ENCODE measurements around the gene MYCBPAP.
"Not testable (repeated sequence)": the region's sequence is repeated elsewhere in the genome, so short reads cannot be mapped to it uniquely, and the experiment has no call there.

MYCBPAP gene

DNA sequence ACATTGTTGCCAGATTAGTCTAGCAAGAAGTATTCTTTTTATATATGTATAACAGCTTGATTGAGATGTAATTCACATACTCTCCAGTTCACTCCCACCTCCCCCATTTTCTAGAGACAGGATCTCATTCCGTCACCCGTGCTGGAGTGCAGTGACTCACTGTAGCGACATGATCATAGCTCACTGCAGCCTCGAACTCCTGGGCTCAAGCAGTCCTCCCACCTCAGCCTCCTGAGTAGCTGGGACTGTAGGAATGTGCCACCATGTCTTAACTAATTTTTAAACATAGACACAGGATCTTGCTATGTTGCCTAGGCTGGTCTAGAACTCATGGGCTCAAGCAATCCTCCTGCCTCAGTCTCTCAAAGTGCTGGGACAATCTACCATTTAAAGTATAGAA, 32.9 kb upstream of the MYCBPAP start:
- no peaks in the 10 kb centered on the region for H3K9me3 ChIP-seq (ENCODE audit: control insufficient read depth, low read length)
- no peak overlapping the region for H3K9ac ChIP-seq (ENCODE audit: low read length)
- no peaks in the 10 kb centered on the region for H3K27me3 ChIP-seq (ENCODE audit: control insufficient read depth, insufficient read depth, low read length)
- no peaks in the 10 kb centered on the region for H3K36me3 ChIP-seq (ENCODE audit: control insufficient read depth, insufficient read depth, low read length)
- no peak overlapping the region for H3K4me3 ChIP-seq (ENCODE audit: low read length)
- H3K4me1 ChIP-seq (ENCODE audit: control insufficient read depth, insufficient read depth, low read length), result peaks cover 33% of the 10 kb centered on the region

DNA sequence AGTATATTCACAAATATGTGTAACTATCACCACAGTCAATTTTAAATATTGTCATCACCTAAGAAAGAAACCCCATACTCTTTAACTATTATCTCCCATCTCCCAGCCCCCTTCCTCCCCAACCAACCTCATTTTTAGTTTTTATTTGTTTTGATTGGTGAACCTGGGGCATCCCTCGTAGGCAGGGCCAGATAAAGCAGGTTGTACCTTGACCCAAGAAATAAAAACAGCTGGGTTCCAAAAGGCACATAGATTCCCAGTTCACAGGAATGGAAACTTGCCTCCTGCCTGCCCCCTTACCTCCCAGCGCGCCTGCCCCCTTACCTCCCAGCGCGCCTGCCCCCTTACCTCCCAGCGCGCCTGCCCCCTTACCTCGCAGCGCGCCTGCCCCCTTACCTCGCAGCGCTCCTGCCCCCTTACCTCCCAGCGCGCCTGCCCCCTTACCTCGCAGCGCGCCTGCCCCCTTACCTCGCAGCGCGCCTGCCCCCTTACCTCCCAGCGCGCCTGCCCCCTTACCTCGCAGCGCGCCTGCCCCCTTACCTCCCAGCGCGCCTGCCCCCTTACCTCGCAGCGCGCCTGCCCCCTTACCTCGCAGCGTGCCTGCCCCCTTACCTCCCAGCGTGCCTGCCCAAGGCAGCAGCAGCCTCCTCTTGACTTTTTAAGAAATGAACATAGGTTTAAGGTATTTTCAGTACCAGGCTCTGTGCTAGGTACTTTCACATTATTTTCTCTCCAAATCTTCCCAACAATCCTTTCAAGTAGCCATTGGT, 32.3 kb upstream of the MYCBPAP start:
- not testable (repeated sequence) for H3K36me3 ChIP-seq (ENCODE audit: control insufficient read depth, insufficient read depth, low read length); H3K4me3 ChIP-seq (ENCODE audit: low read length); H3K27me3 ChIP-seq (ENCODE audit: control insufficient read depth, insufficient read depth, low read length); H3K9me3 ChIP-seq (ENCODE audit: control insufficient read depth, low read length)
- peaks cover 33% of the 10 kb centered on the region for H3K4me1 ChIP-seq (ENCODE audit: control insufficient read depth, insufficient read depth, low read length)
- peak overlapping the region; percentile 44 for H3K9ac ChIP-seq (ENCODE audit: low read length)

DNA sequence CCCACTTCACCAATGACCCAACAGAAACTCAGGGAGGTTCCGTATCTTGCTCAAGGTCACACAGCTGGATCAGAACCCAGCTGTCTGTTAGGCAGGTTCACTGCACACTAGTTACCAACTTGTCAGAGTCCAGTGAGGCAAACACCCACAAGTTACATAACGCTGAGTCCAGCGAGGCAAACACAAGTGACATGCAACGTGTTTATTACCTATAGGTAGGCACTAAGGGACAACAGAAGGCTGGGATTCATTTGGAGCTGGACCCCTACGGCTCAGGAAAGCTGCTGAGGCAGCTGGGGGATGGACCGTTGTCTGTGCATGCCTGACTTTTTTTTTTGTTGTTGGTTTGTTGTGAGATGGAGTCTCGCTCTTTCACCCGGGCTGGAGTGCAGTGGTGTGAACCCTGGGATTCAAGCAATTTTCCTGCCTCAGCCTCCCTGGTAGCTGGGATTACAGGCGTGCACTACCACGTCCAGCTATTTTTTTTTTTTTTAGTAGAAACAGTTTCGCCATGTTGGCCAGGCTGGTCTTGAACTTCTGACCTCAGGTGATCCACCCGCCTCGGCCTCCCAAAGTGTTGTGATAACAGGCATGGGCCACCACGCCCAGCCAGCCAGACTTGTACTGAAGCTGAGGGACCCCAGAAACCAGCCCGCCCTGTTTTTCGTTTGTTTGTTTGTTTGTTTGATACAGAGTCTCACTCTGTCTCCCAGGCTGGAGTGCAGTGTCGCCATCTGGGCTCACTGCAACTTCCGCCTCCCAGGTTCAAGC, 31.5 kb upstream of the MYCBPAP start:
- H3K27me3 ChIP-seq (ENCODE audit: control insufficient read depth, insufficient read depth, low read length), result no peaks in the 10 kb centered on the region
- peaks cover 33% of the 10 kb centered on the region for H3K4me1 ChIP-seq (ENCODE audit: control insufficient read depth, insufficient read depth, low read length)
- H3K9me3 ChIP-seq (ENCODE audit: control insufficient read depth, low read length), result no peaks in the 10 kb centered on the region
- no peaks in the 10 kb centered on the region for H3K36me3 ChIP-seq (ENCODE audit: control insufficient read depth, insufficient read depth, low read length)
- peak overlapping the region; percentile 44 for H3K9ac ChIP-seq (ENCODE audit: low read length)
- H3K4me3 ChIP-seq (ENCODE audit: low read length), result no peak overlapping the region

DNA sequence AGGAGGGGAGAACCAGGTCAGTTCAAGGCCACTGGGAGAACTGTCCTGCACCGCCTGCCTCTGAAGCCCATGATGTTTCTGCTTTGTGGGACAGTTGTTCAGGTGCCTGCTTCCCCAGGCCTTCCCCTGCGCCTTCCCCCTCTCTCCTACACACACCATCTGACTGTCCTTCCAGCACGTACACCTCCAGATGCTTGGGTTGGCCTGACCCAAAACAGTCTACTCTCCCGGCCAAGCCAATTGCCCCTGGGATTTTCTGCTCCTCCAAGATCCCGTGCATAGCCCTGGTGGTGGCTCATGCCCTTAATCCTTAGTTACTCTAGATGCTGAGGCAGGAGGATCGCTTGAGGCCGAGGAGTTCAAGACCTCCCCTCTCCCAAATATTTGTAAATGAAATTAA, 30.3 kb upstream of the MYCBPAP start:
- Histone ChIP-seq H3K27me3 (ENCODE audit: control insufficient read depth, insufficient read depth, low read length) (no peaks in the 10 kb centered on the region), H3K9me3 (ENCODE audit: control insufficient read depth, low read length) (no peaks in the 10 kb centered on the region), H3K4me1 (ENCODE audit: control insufficient read depth, insufficient read depth, low read length) (peaks cover 41% of the 10 kb centered on the region), H3K9ac (ENCODE audit: low read length) (peak overlapping the region; percentile 66), H3K4me3 (ENCODE audit: low read length) (no peak overlapping the region), H3K36me3 (ENCODE audit: control insufficient read depth, insufficient read depth, low read length) (no peaks in the 10 kb centered on the region)

DNA sequence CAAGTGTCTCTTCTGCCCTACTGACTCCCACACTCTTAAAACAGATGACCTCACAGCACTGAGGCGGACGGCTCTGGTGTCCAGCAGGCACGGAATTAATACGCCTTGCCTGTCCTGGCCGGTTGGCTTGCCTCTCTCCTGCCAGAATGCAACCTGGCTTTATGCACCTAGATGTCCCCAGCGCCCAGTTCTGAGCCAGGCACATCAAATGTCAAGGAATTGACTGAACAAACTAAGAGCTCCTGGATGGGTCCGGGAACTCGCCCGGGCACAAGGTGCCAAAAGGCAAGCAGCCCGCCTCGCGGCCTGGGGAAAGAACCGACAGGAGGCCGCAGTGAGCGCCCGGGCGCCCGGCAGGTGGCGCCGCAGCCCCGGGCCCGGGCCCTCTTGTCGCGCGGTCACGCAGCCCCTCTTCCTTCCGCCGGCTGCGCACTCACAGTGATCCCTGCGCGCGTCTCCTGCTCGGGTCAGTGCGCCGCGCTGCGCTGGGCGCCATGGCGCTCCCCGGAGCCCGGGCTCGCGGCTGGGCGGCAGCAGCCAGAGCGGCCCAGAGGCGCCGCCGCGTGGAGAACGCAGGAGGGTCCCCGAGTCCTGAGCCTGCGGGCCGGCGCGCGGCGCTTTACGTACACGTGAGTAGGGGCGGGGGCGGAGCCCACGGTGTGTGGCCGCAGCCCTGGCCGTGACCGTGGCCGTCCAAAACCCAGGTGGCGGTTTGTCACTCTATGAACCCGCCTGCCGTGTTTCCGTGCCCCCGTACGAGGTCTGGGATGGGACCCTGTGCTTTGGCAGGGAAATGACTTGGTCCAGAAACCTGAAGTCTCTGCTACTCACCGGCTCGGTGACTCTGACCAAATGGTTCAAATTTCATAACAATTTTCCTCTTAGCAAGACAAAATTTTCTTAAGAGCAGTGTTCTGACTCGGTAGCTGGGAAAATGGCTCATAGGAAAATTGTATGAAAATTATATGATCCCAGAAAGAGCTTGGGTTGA, 29.6 kb upstream of the MYCBPAP start, which contains the start of gene RSAD1:
RSAD1 (plus strand) TSS at position 470 of the 991 bp plus-strand sequence; CDS start at position 495, 25 bp downstream.
- Histone ChIP-seq H3K9me3 (ENCODE audit: control insufficient read depth, low read length) (no peaks in the 10 kb centered on the region), H3K36me3 (ENCODE audit: control insufficient read depth, insufficient read depth, low read length) (no peaks in the 10 kb centered on the region), H3K4me3 (ENCODE audit: low read length) (peak within 1 kb of the TSS; percentile 70), H3K27me3 (ENCODE audit: control insufficient read depth, insufficient read depth, low read length) (no peaks in the 10 kb centered on the region), H3K9ac (ENCODE audit: low read length) (peak within 1 kb of the TSS; percentile 66), H3K4me1 (ENCODE audit: control insufficient read depth, insufficient read depth, low read length) (peaks cover 41% of the 10 kb centered on the region)

DNA sequence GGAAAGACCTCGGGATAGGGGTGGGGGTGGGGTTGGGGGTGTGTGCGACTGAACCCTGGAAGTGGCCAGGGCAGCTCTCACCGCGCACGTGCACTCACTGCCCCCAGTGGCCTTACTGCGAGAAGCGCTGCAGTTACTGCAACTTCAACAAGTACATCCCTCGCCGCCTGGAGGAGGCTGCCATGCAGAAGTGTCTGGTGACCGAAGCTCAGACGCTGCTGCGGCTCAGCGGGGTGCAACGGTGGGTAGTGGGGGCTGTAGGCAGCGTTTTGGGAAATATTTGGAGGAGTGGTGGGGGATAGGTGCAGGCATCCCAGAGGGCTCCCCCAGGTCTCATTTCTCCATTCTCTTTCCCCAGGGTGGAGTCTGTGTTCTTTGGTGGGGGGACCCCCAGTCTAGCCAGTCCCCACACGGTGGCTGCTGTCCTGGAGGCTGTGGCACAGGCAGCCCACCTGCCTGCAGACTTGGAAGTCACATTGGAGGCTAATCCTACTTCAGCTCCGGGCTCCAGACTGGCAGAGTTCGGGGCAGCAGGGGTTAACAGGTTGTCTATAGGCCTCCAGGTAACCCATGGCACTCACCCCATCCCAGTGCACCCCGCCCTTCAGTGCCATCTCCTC, 28.6 kb upstream of the MYCBPAP start:
- Histone ChIP-seq H3K27me3 (ENCODE audit: control insufficient read depth, insufficient read depth, low read length) (no peaks in the 10 kb centered on the region), H3K9ac (ENCODE audit: low read length) (peak overlapping the region; percentile 66), H3K4me3 (ENCODE audit: low read length) (no peak overlapping the region), H3K9me3 (ENCODE audit: control insufficient read depth, low read length) (no peaks in the 10 kb centered on the region), H3K4me1 (ENCODE audit: control insufficient read depth, insufficient read depth, low read length) (peaks cover 32% of the 10 kb centered on the region), H3K36me3 (ENCODE audit: control insufficient read depth, insufficient read depth, low read length) (no peaks in the 10 kb centered on the region)

DNA sequence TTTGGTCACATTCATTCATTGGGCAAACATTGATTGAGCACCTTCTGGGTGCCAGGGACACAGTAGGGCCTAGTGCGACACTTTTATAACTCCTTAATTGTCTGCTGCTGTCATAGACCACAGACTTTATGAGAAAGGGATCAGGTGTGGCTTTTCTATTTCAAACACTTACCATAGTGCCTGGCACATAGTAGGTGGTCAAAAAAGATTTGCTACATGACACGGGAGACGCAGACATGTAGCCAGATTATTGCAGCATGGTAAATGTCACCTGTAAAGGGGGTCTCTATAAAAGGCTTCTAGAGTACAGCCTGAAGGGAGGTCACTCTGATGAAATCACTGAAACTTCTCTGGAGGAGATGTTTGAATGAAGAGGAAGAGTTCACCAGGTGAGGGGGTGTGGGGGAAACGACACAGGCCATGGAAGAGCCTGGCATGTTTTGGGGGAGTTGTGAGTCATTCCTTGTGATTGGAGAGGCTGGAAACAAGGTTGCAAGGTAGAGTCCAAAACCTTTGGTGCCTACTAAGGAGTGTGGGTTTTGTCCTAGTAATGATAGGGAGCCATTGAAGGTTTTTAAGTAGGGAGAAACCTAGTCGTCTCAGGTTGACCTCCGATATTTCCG, 28.0 kb upstream of the MYCBPAP start:
- H3K27me3 ChIP-seq (ENCODE audit: control insufficient read depth, insufficient read depth, low read length), result no peaks in the 10 kb centered on the region
- H3K4me1 ChIP-seq (ENCODE audit: control insufficient read depth, insufficient read depth, low read length), result peaks cover 30% of the 10 kb centered on the region
- no peak overlapping the region for H3K4me3 ChIP-seq (ENCODE audit: low read length)
- peak overlapping the region; percentile 33 for H3K9ac ChIP-seq (ENCODE audit: low read length)
- H3K9me3 ChIP-seq (ENCODE audit: control insufficient read depth, low read length), result no peaks in the 10 kb centered on the region
- H3K36me3 ChIP-seq (ENCODE audit: control insufficient read depth, insufficient read depth, low read length), result no peaks in the 10 kb centered on the region

DNA sequence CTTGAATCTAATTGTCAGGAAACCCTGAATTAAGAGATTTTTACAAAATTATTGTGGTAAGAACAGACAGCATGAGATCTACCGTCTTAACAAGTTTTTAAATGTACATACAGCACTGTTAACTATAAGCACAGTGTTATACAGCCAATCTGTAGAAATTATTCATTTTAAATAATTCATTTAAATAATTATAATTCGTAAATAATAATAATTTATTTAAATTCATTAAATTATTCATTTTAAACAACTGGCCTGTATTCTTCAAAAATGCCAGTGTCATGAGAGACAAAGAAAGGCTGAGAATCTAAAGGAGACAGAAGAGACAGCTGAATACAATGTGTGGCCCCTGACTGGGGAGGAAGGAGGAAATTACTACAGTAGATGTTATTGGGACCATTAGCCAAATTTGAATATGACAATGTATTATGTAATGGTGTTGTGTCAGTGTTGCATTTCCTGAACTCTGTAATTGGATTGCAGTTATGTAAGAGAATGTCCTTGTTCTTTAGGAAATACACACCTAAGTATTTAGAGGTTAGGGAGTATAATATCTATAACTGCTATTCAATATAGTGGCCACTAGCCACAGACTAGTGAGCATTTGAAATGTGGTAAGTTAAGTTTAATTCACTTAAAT, 27.3 kb upstream of the MYCBPAP start:
- H3K27me3 ChIP-seq (ENCODE audit: control insufficient read depth, insufficient read depth, low read length), result no peaks in the 10 kb centered on the region
- no peak overlapping the region for H3K4me3 ChIP-seq (ENCODE audit: low read length)
- H3K9me3 ChIP-seq (ENCODE audit: control insufficient read depth, low read length), result no peaks in the 10 kb centered on the region
- no peaks in the 10 kb centered on the region for H3K36me3 ChIP-seq (ENCODE audit: control insufficient read depth, insufficient read depth, low read length)
- H3K9ac ChIP-seq (ENCODE audit: low read length), result no peak overlapping the region
- H3K4me1 ChIP-seq (ENCODE audit: control insufficient read depth, insufficient read depth, low read length), result peaks cover 30% of the 10 kb centered on the region

DNA sequence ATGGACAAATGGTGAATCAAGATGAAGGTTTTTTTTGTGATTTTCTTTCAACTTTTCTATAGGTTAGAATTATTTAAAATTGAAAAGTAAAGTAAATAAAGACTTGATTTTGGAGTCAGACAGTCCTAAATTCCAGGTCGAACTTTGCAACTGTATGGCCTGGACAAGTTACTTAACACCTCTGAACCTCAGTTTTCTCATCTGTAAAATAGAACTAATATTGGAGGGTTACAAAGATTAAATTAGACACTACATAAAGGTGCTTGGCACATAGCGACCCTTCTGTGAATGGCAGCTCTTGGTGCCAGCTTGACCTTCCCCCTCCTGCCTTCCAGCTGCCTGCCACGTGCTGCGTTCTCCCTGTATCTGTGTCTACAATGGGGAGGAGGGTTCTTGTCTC, 26.6 kb upstream of the MYCBPAP start:
- Histone ChIP-seq H3K36me3 (ENCODE audit: control insufficient read depth, insufficient read depth, low read length) (no peaks in the 10 kb centered on the region), H3K9me3 (ENCODE audit: control insufficient read depth, low read length) (no peaks in the 10 kb centered on the region), H3K9ac (ENCODE audit: low read length) (no peak overlapping the region), H3K4me1 (ENCODE audit: control insufficient read depth, insufficient read depth, low read length) (peaks cover 27% of the 10 kb centered on the region), H3K4me3 (ENCODE audit: low read length) (no peak overlapping the region), H3K27me3 (ENCODE audit: control insufficient read depth, insufficient read depth, low read length) (no peaks in the 10 kb centered on the region)

DNA sequence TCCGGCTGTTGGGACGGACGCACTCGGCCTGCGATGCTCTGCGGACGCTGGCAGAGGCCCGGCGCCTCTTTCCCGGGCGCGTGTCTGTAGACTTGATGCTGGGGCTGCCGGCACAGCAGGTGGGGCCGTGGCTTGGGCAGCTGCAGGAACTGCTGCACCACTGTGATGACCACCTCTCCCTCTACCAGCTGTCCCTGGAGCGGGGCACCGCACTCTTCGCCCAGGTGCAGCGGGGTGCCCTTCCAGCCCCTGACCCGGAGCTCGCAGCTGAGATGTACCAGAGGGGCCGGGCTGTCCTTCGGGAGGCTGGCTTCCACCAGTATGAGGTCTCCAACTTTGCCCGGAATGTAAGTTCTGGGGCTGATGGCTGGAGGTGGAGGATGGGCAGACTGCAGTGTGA, 26.1 kb upstream of the MYCBPAP start:
- H3K36me3 ChIP-seq (ENCODE audit: control insufficient read depth, insufficient read depth, low read length), result no peaks in the 10 kb centered on the region
- no peak overlapping the region for H3K9ac ChIP-seq (ENCODE audit: low read length)
- H3K27me3 ChIP-seq (ENCODE audit: control insufficient read depth, insufficient read depth, low read length), result no peaks in the 10 kb centered on the region
- H3K4me1 ChIP-seq (ENCODE audit: control insufficient read depth, insufficient read depth, low read length), result peaks cover 22% of the 10 kb centered on the region
- H3K4me3 ChIP-seq (ENCODE audit: low read length), result no peak overlapping the region
- no peaks in the 10 kb centered on the region for H3K9me3 ChIP-seq (ENCODE audit: control insufficient read depth, low read length)

DNA sequence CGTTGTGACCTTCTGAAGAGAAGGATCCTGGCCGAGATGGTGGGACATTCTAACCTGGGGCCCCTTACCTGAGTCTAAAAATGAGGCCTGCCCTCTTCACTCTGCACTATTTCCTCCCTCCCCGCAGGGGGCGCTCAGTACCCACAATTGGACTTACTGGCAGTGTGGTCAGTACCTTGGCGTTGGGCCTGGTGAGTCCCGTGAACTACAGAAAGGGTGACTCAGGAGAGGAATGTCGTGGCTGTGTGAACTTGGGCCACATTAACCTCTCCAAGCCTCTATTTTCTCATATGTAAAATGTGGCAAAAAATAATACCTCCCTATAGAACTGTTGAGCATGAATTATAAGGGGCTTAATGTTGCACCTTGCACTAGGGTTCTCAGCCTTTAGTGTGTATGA, 25.7 kb upstream of the MYCBPAP start:
- H3K36me3 ChIP-seq (ENCODE audit: control insufficient read depth, insufficient read depth, low read length), result no peaks in the 10 kb centered on the region
- peaks cover 22% of the 10 kb centered on the region for H3K4me1 ChIP-seq (ENCODE audit: control insufficient read depth, insufficient read depth, low read length)
- no peaks in the 10 kb centered on the region for H3K27me3 ChIP-seq (ENCODE audit: control insufficient read depth, insufficient read depth, low read length)
- peak overlapping the region; percentile 20 for H3K9ac ChIP-seq (ENCODE audit: low read length)
- H3K4me3 ChIP-seq (ENCODE audit: low read length), result no peak overlapping the region
- no peaks in the 10 kb centered on the region for H3K9me3 ChIP-seq (ENCODE audit: control insufficient read depth, low read length)

All from mucosa of stomach (tissue), 1 donor.